ENCODE measurements around the gene SLC25A24.

Gene SLC25A24

GRCh38 chr1:108130794-108131193 lies 69.3 kb downstream of the SLC25A24 start:
- peaks cover 25% of the 10 kb centered on the region for H3K36me3 ChIP-seq (ENCODE audit: insufficient read depth, low read length)
- no peaks in the 10 kb centered on the region for H3K4me1 ChIP-seq (ENCODE audit: control insufficient read depth, insufficient read depth, low read length)
- H3K9me3 ChIP-seq (replicated peaks; ENCODE audit: low read length): no peaks in the 10 kb centered on the region
- no peak overlapping the region for H3K4me3 ChIP-seq (ENCODE audit: low read length)
- H3K27me3 ChIP-seq (ENCODE audit: control insufficient read depth, insufficient read depth, low read length): no peaks in the 10 kb centered on the region
- no peak overlapping the region for H3K4me2 ChIP-seq (ENCODE audit: low read length)
- H3K9ac ChIP-seq (ENCODE audit: low read depth, low read length): no peak overlapping the region

- H3K27me3 ChIP-seq (ENCODE audit: control insufficient read depth, insufficient read depth, low read length): no peaks in the 10 kb centered on the region
- no peak overlapping the region for H3K4me3 ChIP-seq (ENCODE audit: low read length)
- no peak overlapping the region for H3K9ac ChIP-seq (ENCODE audit: low read depth, low read length)
- H3K9me3 ChIP-seq (replicated peaks; ENCODE audit: low read length): no peaks in the 10 kb centered on the region
- peaks cover 20% of the 10 kb centered on the region for H3K36me3 ChIP-seq (ENCODE audit: insufficient read depth, low read length)
- H3K4me1 ChIP-seq (ENCODE audit: control insufficient read depth, insufficient read depth, low read length): no peaks in the 10 kb centered on the region
- H3K4me2 ChIP-seq (ENCODE audit: low read length): no peak overlapping the region
Observed at GRCh38 chr1:108129999-108130398, 70.1 kb downstream of the SLC25A24 start.

DNA sequence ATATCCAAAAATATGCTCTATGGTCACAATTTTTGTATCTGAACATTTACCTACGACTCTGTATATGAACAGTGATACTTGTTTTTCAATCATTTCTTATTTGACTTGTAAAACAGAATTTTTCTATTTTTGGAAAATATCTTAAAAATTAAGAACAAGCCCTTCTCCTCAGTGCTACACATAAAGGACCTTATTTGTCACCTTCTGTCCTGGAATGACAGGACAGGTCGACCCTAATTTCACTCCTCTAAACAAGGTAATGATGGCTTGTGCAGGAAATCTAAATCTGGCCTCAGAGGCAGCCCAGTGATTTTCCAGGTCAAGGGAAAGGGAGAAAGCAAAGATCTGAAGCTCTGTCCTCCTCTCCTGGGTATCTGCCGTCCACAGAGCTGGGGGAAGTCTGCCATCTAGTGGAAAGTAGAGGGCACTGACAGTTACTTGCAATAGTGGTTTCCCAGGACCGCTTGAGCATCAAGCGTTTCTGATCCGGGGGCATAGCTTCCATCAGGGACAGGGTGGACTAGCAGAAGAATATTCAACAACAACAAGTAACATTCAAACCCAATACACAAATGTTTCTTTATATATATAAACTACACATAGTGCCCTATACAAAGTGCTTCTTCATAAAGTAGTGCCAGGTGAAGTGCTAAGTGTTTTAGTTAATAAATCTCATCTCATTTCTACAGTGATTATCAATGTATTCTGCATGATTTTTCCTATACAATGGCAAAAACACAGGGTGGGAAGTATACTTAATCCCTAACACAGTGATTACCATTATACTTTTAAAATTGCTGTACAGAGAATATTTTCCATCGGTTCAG lies 74.6 kb downstream of the SLC25A24 start:
- H3K36me3 ChIP-seq (ENCODE audit: insufficient read depth, low read length): no peaks in the 10 kb centered on the region
- no peak overlapping the region for H3K4me2 ChIP-seq (ENCODE audit: low read length)
- H3K4me3 ChIP-seq (ENCODE audit: low read length): no peak overlapping the region

DNA sequence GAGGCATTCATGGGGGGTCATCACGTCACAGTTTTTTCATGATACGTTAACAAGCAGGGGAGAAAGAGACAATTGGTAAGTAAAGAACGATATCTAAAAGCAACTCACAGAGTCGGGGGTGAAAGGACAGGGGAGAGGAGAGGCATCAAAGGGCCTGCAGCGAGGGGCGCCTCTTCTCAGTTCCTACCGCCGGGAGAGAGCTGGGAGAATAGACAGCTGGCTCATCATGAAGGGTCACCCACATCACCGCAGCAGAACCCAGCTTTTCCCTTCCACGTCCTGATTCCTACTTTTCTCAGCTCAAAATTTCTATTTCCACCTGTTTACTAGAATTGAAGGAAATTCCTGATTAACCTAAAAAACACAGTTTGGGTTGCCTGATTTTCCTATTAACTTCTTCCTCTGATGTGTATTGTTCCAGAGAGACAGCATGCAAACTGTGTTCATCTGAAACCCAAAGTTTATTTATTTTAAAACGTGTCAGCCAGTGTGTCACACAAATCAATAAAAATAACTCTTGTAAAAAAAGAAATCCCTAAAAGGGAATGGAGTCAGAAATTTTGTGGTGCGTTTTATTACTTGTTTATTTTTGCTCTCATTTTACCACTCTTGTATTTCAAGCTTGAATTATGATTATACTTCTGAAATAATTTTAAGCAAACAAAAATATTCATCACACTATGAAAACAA lies 75.4 kb downstream of the SLC25A24 start:
- H3K9ac ChIP-seq (ENCODE audit: low read depth, low read length): no peak overlapping the region
- no peaks in the 10 kb centered on the region for H3K27me3 ChIP-seq (ENCODE audit: control insufficient read depth, insufficient read depth, low read length)
- no peak overlapping the region for H3K4me2 ChIP-seq (ENCODE audit: low read length)
- H3K9me3 ChIP-seq (replicated peaks; ENCODE audit: low read length): no peaks in the 10 kb centered on the region
- no peak overlapping the region for H3K4me3 ChIP-seq (ENCODE audit: low read length)
- H3K36me3 ChIP-seq (ENCODE audit: insufficient read depth, low read length): no peaks in the 10 kb centered on the region
- no peaks in the 10 kb centered on the region for H3K4me1 ChIP-seq (ENCODE audit: control insufficient read depth, insufficient read depth, low read length)

More for the DNA sequence above, 74.6 kb downstream of the SLC25A24 start:
- H3K9me3 ChIP-seq (replicated peaks; ENCODE audit: low read length): no peaks in the 10 kb centered on the region
- H3K9ac ChIP-seq (ENCODE audit: low read depth, low read length): no peak overlapping the region
- H3K27me3 ChIP-seq (ENCODE audit: control insufficient read depth, insufficient read depth, low read length): no peaks in the 10 kb centered on the region
- H3K4me1 ChIP-seq (ENCODE audit: control insufficient read depth, insufficient read depth, low read length): no peaks in the 10 kb centered on the region

DNA sequence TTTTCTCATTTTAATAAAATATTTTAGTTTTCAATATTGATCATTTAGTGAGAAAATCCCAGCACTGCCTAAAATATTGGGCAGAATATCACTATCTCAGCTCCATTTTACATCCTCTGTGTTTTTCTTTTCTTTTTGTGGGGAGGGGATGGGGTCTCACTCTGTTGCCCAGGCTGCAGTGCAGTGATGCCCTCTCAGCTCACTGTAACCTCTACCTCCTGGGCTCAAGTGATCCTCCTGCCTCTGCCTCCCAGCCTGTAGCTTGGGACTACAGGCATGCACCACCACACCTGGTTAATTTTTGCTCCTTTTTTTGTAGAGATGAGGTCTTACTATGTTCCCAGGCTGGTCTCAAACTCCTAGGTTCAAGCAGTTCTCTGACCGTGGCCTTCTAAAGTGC lies 76.1 kb downstream of the SLC25A24 start:
- H3K4me1 ChIP-seq (ENCODE audit: control insufficient read depth, insufficient read depth, low read length): no peaks in the 10 kb centered on the region

GRCh38 chr1:108121358-108122143 lies 78.6 kb downstream of the SLC25A24 start:
- no peak overlapping the region for H3K4me3 ChIP-seq (ENCODE audit: low read length)
- H3K36me3 ChIP-seq (ENCODE audit: insufficient read depth, low read length): no peaks in the 10 kb centered on the region
- H3K27me3 ChIP-seq (ENCODE audit: control insufficient read depth, insufficient read depth, low read length): no peaks in the 10 kb centered on the region
- no peaks in the 10 kb centered on the region for H3K4me1 ChIP-seq (ENCODE audit: control insufficient read depth, insufficient read depth, low read length)
- H3K4me2 ChIP-seq (ENCODE audit: low read length): no peak overlapping the region
- H3K9ac ChIP-seq (ENCODE audit: low read depth, low read length): no peak overlapping the region
- H3K9me3 ChIP-seq (replicated peaks; ENCODE audit: low read length): no peaks in the 10 kb centered on the region

More for the DNA sequence above, 76.1 kb downstream of the SLC25A24 start:
- no peaks in the 10 kb centered on the region for H3K9me3 ChIP-seq (replicated peaks; ENCODE audit: low read length)
- H3K9ac ChIP-seq (ENCODE audit: low read depth, low read length): no peak overlapping the region
- no peak overlapping the region for H3K4me2 ChIP-seq (ENCODE audit: low read length)
- no peaks in the 10 kb centered on the region for H3K36me3 ChIP-seq (ENCODE audit: insufficient read depth, low read length)
- H3K4me3 ChIP-seq (ENCODE audit: low read length): no peak overlapping the region
- no peaks in the 10 kb centered on the region for H3K27me3 ChIP-seq (ENCODE audit: control insufficient read depth, insufficient read depth, low read length)

GRCh38 chr1:108120163-108120562 lies 80.0 kb downstream of the SLC25A24 start:
- Histone ChIP-seq H3K9ac (ENCODE audit: low read depth, low read length) (no peak overlapping the region), H3K36me3 (ENCODE audit: insufficient read depth, low read length) (no peaks in the 10 kb centered on the region), H3K4me2 (ENCODE audit: low read length) (no peak overlapping the region), H3K4me3 (ENCODE audit: low read length) (no peak overlapping the region), H3K27me3 (ENCODE audit: control insufficient read depth, insufficient read depth, low read length) (no peaks in the 10 kb centered on the region), H3K9me3 (replicated peaks; ENCODE audit: low read length) (no peaks in the 10 kb centered on the region), H3K4me1 (ENCODE audit: control insufficient read depth, insufficient read depth, low read length) (no peaks in the 10 kb centered on the region)

- H3K9me3 ChIP-seq (replicated peaks; ENCODE audit: low read length): no peaks in the 10 kb centered on the region
- no peaks in the 10 kb centered on the region for H3K4me1 ChIP-seq (ENCODE audit: control insufficient read depth, insufficient read depth, low read length)
- no peak overlapping the region for H3K4me2 ChIP-seq (ENCODE audit: low read length)
- H3K4me3 ChIP-seq (ENCODE audit: low read length): no peak overlapping the region
- no peaks in the 10 kb centered on the region for H3K27me3 ChIP-seq (ENCODE audit: control insufficient read depth, insufficient read depth, low read length)
- no peak overlapping the region for H3K9ac ChIP-seq (ENCODE audit: low read depth, low read length)
- no peaks in the 10 kb centered on the region for H3K36me3 ChIP-seq (ENCODE audit: insufficient read depth, low read length)
Observed at GRCh38 chr1:108119500-108119899, 80.6 kb downstream of the SLC25A24 start.

DNA sequence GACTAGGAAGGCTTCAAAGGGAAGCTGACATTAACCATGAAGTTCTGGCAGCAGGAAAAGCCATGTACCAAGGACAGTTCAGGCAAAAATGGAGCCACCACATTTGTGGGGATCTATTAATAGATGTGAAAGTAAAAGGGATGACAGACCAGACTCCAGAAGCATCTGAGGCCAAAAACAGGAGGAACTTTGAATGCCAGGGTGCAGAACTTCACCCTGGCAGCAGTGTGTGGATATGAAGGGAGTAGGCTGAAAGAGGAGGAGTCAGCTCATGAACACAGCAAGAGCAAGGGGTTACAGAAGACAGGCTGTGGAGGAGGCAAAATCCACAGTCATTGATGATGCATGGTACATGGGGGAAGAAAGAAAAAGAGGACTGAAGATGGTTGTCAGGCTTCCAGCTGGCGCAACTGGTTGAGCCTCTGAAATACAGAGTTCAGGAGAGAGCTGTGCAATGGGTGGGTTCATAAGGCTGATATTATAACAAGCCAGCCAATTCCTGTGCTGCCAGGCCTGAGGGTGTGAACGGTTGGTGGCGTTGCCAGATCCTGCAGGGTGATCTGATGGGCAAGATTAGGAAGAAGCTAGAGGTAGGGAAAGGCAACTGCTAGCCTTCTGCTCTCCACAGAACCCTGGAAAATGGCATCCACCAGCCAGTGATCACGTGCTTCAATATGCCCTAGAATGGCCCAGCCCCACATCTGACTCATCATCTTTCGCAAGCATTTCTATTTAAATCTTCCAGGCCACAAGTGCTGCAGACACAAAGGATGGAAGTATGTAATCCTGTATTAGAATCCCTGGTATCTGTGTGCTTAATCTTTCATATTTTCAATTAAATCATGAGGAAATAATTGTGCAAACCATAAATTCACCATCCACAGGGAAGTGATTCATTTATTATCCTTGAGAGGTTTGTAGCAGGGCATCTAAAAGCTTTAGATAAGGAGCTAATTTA lies 81.9 kb downstream of the SLC25A24 start:
- Histone ChIP-seq H3K9me3 (replicated peaks; ENCODE audit: low read length) (no peaks in the 10 kb centered on the region), H3K4me3 (ENCODE audit: low read length) (no peak overlapping the region), H3K4me2 (ENCODE audit: low read length) (no peak overlapping the region), H3K36me3 (ENCODE audit: insufficient read depth, low read length) (no peaks in the 10 kb centered on the region), H3K9ac (ENCODE audit: low read depth, low read length) (no peak overlapping the region), H3K4me1 (ENCODE audit: control insufficient read depth, insufficient read depth, low read length) (no peaks in the 10 kb centered on the region), H3K27me3 (ENCODE audit: control insufficient read depth, insufficient read depth, low read length) (no peaks in the 10 kb centered on the region)

GRCh38 chr1:108117237-108117636 lies 82.9 kb downstream of the SLC25A24 start:
- Histone ChIP-seq H3K4me2 (ENCODE audit: low read length) (no peak overlapping the region), H3K4me3 (ENCODE audit: low read length) (no peak overlapping the region), H3K27me3 (ENCODE audit: control insufficient read depth, insufficient read depth, low read length) (no peaks in the 10 kb centered on the region), H3K4me1 (ENCODE audit: control insufficient read depth, insufficient read depth, low read length) (no peaks in the 10 kb centered on the region), H3K9me3 (replicated peaks; ENCODE audit: low read length) (no peaks in the 10 kb centered on the region), H3K36me3 (ENCODE audit: insufficient read depth, low read length) (no peaks in the 10 kb centered on the region), H3K9ac (ENCODE audit: low read depth, low read length) (no peak overlapping the region)
